SK-N-MC (cell line): ENCODE results near the gene SHROOM3.

Experiments used
- EZH2 ChIP-seq: fragments of 200-600 bp; sonication (generic); IDR thresholded peaks from one replicate; pipeline ENCODE4 v1.6.1; 2017; ENCODE audit warnings: antibody characterized with exemption
- POLR2AphosphoS5 ChIP-seq: IDR thresholded peaks from 2 replicates; pipeline ENCODE4 v1.6.1; 2012; ENCODE audit warnings: mild to moderate bottlenecking, low read depth, low read length, borderline replicate concordance

DNA sequence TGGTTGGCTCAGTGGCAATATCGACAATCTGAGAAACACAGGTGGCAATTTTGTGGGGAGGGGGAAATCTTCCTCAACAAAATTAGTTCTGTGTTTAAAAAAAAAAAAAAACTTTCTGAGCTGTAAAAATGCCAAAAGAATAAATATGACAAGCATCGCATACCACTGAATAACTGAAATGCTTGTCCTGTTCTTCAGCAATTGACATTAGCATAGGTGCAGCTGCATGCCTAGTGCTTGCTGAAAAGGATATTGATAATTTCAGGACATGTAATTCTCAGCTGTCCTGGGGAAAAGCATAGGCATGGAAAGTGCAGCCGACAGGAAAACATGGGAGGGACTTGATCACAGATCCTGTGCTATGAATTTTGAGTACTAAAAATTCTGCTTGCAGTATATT, 315.7 kb downstream of the SHROOM3 start:
- TF ChIP-seq POLR2AphosphoS5 (no peak), EZH2 (no peak)
